ENCODE results near the gene IWS1.
A peak's percentile ranks its signal among the peaks of the same experiment; 100 is the strongest.
"Not testable (repeated sequence)": the region's sequence is repeated elsewhere in the genome, so short reads cannot be mapped to it uniquely, and the experiment has no call there.

Gene IWS1

GRCh38 chr2:127526132-127527000 is at the start of gene IWS1:
Gene IWS1, minus strand, starts transcription at chr2:127526489. Its CDS starts 281 bp downstream, at chr2:127526208.
- peak; percentile 98 to 99 (median 98) for DNase-seq

DNA sequence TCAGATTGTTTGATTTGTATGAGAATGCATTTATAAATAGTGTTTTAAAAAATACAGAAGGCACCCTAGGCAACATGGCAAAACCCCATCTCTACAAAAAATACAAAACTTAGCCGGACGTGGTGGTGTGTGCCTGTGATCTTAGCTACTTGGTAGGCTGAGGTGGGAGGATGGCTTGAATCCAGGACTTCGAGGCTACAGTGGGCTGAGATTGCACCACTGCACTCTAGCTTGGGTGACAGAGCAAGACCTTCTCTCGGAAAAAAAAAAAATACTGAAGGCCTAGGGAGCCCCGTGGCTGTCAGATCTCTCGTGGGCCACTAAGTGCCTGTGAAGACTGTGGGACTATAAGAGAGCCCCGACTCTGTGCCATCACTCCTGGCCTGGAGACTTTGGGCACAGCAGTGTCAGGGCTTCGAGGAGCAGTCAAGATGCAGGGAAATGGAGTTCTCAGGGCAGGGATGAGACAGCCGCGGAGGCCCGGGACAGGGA is 49.7 kb upstream of the IWS1 start:
- DNase-seq = no peak

GRCh38 chr2:127575185-127575765 is 49.0 kb upstream of the IWS1 start:
- DNase-seq = no peak

DNA sequence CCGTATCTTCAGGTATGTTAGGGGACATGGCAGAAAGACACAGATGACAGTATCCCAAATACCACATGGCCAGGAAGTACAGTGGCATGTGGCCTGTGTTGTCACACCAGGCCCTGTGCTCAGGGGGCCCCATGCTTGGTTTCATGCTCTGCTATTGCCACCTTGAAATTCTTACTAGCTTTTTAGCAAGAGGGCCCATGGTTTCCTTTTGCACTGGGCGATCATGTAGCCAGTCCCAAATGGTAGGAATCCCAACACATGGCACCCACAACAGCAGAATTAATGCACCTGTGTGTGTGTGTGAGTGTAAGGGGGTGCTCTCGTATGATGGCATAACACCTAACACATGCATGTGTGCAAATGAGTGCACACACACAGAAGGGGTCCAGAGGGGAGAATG is 48.4 kb upstream of the IWS1 start:
- no peak for DNase-seq

DNA sequence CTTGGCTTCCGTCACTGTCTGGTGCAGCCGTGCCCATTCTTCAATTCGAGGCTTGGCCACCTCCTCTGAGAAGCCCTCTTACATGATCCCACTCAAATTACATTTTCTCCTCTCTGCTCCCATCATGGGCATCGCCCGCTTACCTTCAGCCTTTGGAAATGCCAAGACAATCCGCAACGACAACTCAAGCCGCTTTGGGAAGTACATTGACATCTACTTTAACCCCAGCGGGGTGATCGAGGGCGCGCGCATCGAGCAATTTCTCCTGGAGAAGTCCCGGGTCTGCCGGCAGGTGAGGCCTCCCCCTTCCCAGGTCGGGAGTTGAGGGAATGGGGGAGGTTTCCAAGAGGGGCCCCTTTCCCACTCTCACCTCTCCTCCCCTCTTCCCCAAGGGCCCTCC is 47.5 kb upstream of the IWS1 start:
- DNase-seq = no peak

GRCh38 chr2:127573298-127573697 is 47.0 kb upstream of the IWS1 start:
- no peak for DNase-seq

DNA sequence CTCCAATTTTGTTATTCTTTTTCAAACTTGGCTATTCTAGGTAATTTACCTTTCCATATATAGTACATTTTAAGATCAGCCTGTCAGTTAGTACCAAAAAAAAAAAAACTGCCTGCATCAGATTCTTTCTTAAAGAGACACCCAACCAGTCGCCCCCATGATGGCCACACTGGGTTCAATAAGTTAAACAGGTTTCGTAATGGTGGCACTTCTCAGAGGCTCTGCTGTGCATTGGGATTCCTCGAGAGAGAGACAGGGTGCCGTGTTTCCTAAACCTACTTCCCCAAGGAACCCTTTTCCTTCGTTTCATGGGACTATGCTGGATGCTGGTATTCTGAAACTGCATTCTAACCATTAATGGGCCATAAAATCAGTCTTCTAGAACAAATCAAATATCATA is 46.6 kb upstream of the IWS1 start:
- DNase-seq = no peak

DNA sequence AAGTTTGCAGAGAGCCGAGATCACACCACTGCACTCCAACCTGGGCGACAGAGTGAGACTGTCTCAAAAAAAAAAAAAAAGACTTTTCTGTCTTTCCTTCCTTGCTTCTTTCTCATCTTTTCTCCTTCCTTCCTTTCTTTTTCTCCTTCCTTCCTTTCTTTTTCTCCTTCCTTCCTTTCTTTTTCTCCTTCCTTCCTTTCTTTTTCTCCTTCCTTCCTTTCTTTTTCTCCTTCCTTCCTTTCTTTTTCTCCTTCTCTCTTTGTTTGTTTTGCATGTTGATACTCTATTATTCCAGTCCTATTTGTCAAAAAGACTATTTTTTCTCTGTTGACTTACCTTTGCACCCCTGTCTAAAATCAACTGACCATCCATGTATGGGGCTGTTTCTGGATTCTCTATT is 46.1 kb upstream of the IWS1 start:
- DNase-seq = not testable (repeated sequence)

GRCh38 chr2:127570282-127571250 is 44.3 kb upstream of the IWS1 start:
- no peak for DNase-seq

DNA sequence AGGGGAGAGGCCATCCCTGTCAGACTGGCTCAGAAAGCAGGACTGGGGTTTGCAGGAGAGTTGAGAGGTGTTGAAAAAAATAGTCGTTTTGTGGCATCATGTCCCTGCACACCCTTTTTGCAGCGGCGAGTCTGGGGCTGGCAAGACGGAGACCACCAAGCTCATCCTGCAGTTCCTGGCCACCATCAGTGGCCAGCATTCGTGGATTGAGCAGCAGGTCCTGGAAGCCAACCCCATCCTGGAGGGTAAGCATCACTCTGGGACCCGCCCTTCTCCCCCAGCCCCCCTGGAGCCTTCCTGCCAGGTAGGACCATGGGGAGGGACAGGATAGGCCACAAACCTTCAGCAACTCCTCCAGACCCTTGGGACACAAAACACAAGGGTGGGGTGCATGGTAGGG is 43.4 kb upstream of the IWS1 start:
- no peak for DNase-seq

GRCh38 chr2:127568128-127568527 is 41.8 kb upstream of the IWS1 start:
- no peak for DNase-seq

GRCh38 chr2:127567351-127567854 is 41.1 kb upstream of the IWS1 start:
- no peak for DNase-seq

- DNase-seq = no peak
Measured at GRCh38 chr2:127566576-127566975, 40.3 kb upstream of the IWS1 start.

- no peak for DNase-seq
Measured at GRCh38 chr2:127566139-127566417, 39.8 kb upstream of the IWS1 start.

GRCh38 chr2:127565261-127566138 is 39.2 kb upstream of the IWS1 start:
- DNase-seq = no peak

GRCh38 chr2:127564429-127565260 is 38.4 kb upstream of the IWS1 start:
- no peak for DNase-seq

DNA sequence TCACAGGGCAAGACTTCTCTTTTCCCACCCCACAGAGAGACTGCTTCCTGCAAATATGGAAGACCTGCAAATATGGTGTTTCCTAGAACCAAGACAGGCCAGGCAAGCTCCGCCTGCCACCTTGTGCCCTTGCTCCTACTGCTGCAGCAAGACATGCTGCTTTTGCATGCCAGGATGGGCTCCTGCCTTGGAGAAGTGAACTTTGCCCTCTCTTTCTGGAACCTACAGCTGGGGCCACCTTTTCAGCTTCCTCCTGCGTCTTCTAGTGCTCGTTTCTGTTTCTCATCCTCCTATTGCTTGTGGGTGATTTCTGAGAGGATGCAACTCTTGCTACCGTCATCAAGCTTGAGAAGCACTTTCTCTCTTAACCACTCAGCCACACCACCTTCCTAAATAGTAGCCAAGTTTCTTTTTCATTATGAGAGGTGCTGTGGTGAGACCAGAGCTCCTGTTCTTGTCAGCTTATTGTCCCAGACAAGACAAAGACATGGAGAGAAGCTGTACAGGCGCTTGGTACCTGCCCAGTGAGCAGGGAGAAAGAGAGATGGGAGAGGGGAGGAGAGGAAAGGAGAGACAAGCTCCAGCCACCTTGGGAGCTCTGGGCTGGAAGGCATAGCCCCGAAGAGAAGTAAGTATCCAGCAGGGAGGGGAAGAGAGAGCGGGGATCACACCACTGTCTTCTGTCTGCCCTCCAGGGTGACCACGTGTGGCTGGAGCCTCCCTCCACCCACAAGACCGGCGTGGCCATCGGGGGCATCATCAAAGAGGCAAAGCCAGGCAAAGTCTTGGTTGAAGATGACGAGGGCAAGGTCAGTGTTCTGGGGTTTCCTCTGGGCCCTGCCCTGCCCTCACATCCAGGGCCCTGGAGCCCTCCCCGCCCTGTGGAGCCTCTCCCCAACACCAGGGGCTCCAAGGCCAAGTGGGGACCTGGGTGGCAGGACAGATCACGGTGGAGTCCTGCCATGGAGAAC is 37.5 kb upstream of the IWS1 start:
- peak; percentile 75 to 86 (median 75) for DNase-seq

GRCh38 chr2:127562936-127563335 is 36.6 kb upstream of the IWS1 start:
- peak; percentile 54 to 83 (median 68) for DNase-seq

GRCh38 chr2:127561371-127561770 is 35.1 kb upstream of the IWS1 start:
- DNase-seq = no peak

GRCh38 chr2:127560931-127561280 is 34.6 kb upstream of the IWS1 start:
- peak in 1 of 3 donors; percentile 27 for DNase-seq

All from suppressor macrophage treated with lipopolysaccharide for 1 hour (primary cell).